PFSK-1 (cell line): ENCODE results near the gene IL1RAP. TPM values are rescaled to one million over a fixed set of nuclear protein-coding genes. Genes with fewer than 3 reads are reported as not detected.
A peak's percentile ranks its signal among the peaks of the same experiment; 100 is the strongest.

Source experiments
- FOXP2 ChIP-seq: optimal IDR thresholded peaks from 2 replicates; pipeline ENCODE3; 2011; ENCODE audit warnings: borderline replicate concordance, control low read depth, inconsistent platforms; ENCODE audit not compliant: insufficient read depth; ENCODE audit errors: extremely low read length, extremely low read depth
- POLR2AphosphoS5 ChIP-seq: IDR thresholded peaks from 2 replicates; pipeline ENCODE4 v1.6.1; 2012; ENCODE audit warnings: low read depth, mild to moderate bottlenecking, control low read depth, low read length, moderate library complexity
- SIN3A ChIP-seq: IDR thresholded peaks from 2 replicates; pipeline ENCODE4 v1.6.1; 2012; ENCODE audit warnings: mild to moderate bottlenecking, low read length, moderate library complexity, borderline replicate concordance; ENCODE audit not compliant: insufficient read depth
- TAF1 ChIP-seq: IDR thresholded peaks from 2 replicates; pipeline ENCODE4 v1.6.1; 2012; ENCODE audit warnings: low read length, control low read depth, borderline replicate concordance; ENCODE audit not compliant: insufficient read depth
- polyA plus RNA-seq: library from polyadenylated mRNA; unstranded; fragments of >200 nt; gene quantifications from one replicate; pipeline ENCODE4 v1.2.1, GENCODE V29; 2012; ENCODE audit warnings: low read depth, missing spikeins; ENCODE audit not compliant: insufficient read length
- TF ChIP-seq, protein P1 (sequence below), 2 experiments: IDR thresholded peaks; 2 replicates each; pipeline versions ENCODE4 v1.6.1 to v1.8.0; 2011 to 2012; ENCODE audit warnings: low read depth in 2 of 2, low read length in 2 of 2, control low read depth in 1 of 2, inconsistent platforms in 1 of 2, mild to moderate bottlenecking in 1 of 2, moderate library complexity in 1 of 2; ENCODE audit not compliant: insufficient read depth in 1 of 2

IL1RAP gene, protein sequence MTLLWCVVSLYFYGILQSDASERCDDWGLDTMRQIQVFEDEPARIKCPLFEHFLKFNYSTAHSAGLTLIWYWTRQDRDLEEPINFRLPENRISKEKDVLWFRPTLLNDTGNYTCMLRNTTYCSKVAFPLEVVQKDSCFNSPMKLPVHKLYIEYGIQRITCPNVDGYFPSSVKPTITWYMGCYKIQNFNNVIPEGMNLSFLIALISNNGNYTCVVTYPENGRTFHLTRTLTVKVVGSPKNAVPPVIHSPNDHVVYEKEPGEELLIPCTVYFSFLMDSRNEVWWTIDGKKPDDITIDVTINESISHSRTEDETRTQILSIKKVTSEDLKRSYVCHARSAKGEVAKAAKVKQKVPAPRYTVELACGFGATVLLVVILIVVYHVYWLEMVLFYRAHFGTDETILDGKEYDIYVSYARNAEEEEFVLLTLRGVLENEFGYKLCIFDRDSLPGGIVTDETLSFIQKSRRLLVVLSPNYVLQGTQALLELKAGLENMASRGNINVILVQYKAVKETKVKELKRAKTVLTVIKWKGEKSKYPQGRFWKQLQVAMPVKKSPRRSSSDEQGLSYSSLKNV
- 16.2 TPM for polyA plus RNA-seq

DNA sequence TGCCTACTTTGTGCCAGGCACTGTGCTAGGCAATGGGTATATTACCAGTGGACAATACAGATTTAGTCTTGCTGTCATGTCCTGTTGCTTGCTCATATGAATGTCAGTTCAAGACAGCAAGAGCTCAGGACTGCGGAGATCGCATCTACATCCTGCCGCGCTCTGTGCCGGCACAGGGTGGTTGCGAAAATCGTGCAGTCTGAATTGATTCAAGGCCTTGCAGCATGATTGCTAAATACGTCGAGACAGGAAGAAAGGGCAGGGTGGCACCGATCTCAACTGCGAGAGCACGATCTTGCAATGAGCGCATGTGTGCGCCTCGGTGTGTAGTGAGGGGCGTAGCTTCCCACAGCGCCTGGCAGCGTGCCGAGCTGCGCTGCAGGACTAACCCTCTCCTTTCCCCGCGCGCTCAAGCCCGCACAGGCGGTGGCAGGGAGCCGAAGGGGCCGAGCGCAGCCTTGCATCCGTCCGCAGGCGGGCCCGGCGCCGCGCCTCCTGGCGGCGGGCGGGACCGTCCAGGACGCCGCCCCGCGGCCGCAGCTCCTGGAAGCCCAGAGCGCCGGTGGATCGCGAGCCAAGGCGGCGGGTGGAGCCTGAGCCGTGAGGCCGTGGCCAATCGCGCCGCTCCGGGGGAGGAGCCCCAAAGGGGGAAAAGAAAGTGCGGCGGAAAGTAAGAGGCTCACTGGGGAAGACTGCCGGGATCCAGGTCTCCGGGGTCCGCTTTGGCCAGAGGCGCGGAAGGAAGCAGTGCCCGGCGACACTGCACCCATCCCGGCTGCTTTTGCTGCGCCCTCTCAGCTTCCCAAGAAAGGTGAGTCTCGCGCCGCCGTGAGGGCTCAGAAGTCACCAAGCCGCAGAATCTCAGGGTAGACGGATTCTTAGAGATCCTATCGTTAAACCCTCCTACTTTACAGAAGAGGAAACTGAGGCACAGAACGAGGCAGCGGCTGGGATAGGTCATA, at the start of gene IL1RAP:
IL1RAP (plus strand) TSS at position 677 of the 962 bp plus-strand sequence. CDS start 50,205 bp downstream, outside the sequence.
- TF ChIP-seq, protein P1, sequence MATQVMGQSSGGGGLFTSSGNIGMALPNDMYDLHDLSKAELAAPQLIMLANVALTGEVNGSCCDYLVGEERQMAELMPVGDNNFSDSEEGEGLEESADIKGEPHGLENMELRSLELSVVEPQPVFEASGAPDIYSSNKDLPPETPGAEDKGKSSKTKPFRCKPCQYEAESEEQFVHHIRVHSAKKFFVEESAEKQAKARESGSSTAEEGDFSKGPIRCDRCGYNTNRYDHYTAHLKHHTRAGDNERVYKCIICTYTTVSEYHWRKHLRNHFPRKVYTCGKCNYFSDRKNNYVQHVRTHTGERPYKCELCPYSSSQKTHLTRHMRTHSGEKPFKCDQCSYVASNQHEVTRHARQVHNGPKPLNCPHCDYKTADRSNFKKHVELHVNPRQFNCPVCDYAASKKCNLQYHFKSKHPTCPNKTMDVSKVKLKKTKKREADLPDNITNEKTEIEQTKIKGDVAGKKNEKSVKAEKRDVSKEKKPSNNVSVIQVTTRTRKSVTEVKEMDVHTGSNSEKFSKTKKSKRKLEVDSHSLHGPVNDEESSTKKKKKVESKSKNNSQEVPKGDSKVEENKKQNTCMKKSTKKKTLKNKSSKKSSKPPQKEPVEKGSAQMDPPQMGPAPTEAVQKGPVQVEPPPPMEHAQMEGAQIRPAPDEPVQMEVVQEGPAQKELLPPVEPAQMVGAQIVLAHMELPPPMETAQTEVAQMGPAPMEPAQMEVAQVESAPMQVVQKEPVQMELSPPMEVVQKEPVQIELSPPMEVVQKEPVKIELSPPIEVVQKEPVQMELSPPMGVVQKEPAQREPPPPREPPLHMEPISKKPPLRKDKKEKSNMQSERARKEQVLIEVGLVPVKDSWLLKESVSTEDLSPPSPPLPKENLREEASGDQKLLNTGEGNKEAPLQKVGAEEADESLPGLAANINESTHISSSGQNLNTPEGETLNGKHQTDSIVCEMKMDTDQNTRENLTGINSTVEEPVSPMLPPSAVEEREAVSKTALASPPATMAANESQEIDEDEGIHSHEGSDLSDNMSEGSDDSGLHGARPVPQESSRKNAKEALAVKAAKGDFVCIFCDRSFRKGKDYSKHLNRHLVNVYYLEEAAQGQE (IDR thresholded peaks at IDR 0.05; ENCODE audit: insufficient read depth in 1 of 2, low read depth in 2 of 2, low read length in 2 of 2) = no peak
- TF ChIP-seq SIN3A (0 out of 2 replicates have a peak, but pooled peaks have one; percentile 16), FOXP2 (peak; percentile 40), POLR2AphosphoS5 (no peak), TAF1 (no peak)

DNA sequence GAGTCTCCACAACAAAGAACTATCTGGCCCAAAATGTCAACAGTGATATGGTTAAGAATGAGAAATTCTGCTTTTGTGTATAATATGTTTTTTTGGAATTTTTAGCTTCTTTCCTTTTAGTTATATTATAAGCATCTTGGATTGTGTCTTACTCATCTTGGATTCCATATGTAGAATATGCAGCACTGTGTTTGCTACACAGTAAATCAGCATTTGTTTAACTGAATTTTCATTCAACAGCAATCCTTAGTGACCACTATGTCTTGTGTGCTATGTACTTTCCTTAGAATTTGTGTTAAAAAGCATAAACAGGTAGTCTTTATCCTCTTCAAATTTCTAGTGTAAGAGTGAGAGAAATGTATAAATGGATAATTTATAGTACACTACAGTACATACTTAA, 46.0 kb upstream of the IL1RAP start:
- TF ChIP-seq SIN3A (no peak), TAF1 (no peak), POLR2AphosphoS5 (no peak), FOXP2 (no peak)
- TF ChIP-seq, protein P1 (IDR thresholded peaks at IDR 0.05; ENCODE audit: insufficient read depth in 1 of 2, low read depth in 2 of 2, low read length in 2 of 2) = no peak

DNA sequence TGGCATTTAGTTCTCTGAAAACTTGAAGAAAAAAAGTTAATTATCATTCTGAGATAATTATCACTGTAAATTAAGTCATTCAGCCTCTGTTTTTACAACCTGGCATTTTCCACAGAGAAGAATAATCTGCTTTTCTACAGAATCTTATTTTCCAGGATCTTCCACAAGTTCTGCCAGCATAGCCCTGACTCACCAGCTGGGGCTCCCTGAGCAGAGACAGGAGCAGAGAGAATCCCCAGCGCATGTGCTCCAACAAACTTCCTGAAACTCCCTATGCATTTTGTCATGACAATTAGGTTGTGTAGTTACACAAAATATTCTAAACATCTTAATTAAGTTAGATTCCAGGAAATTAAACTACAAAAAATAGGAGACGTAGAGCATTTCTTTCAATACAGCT, 32.1 kb upstream of the IL1RAP start:
- TF ChIP-seq FOXP2 (no peak), POLR2AphosphoS5 (no peak), TAF1 (no peak), SIN3A (no peak)
- TF ChIP-seq, protein P1 (IDR thresholded peaks at IDR 0.05; ENCODE audit: insufficient read depth in 1 of 2, low read depth in 2 of 2, low read length in 2 of 2) = no peak

DNA sequence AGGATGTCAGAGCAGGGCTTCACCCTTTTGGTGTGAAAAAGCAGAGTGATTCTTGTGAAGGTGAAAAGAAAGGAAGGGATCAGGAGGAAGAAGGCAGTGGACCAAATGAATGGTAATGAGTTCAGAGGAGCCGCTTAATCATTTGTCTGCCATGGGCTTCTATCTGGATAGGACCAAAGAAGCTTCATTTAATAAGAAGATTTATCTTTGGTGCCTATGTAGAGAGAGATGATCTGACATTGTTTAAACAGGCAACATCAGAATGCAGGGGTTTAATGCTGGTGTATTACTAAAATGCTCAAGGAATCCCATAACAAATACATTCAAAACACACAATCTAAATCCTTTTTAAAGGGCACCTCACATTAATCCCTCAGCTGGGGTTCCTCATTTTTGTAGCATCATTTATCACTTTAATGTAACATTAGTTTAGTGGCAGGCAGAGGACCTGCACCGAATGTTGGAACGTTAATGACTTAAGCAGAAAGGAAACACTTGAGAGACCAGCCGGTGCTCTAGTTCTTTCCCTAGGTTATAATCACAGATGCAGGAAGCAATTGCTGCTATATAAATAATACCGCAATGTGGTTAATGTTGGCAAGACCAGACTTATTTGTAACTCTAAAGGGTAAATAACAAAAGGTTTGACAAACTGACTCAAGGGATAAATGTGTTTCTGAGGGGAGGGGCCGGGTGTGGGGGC, 27.9 kb upstream of the IL1RAP start:
- TF ChIP-seq POLR2AphosphoS5 (no peak), TAF1 (no peak), SIN3A (no peak), FOXP2 (no peak)
- TF ChIP-seq, protein P1 (IDR thresholded peaks at IDR 0.05; ENCODE audit: insufficient read depth in 1 of 2, low read depth in 2 of 2, low read length in 2 of 2) = no peak
